ENCODE results near the gene MYBPC3. TPM values are rescaled to one million over a fixed set of nuclear protein-coding genes. Genes with fewer than 3 reads are reported as not detected.

MYBPC3 gene
- total RNA-seq, 1 donor from 2014 or later = not detected

GRCh38 chr11:47359162-47359561 lies 6.7 kb upstream of the MYBPC3 start:
- no peak overlapping the region for H3K9ac ChIP-seq (ENCODE audit: low read length)
- H3K9me3 ChIP-seq (ENCODE audit: insufficient read depth, low read depth, low read length) = no peaks in the 10 kb centered on the region
- no peaks in the 10 kb centered on the region for H3K36me3 Mint-ChIP-seq (ENCODE audit: low read depth, unreplicated experiment)
- H3K4me1 Mint-ChIP-seq (ENCODE audit: low read depth, unreplicated experiment) = peaks cover 2% of the 10 kb centered on the region
- no peak overlapping the region for H3K27ac ChIP-seq (ENCODE audit: low read depth, low read length)
- H2AFZ ChIP-seq (ENCODE audit: low read depth, low read length) = no peak overlapping the region
- H3K9me3 Mint-ChIP-seq (ENCODE audit: unreplicated experiment) = no peaks in the 10 kb centered on the region
- peak overlapping the region; percentile 23 for H3K27ac Mint-ChIP-seq (ENCODE audit: unreplicated experiment)
- no peaks in the 10 kb centered on the region for H3K79me2 ChIP-seq (ENCODE audit: insufficient read depth, low read length)
- TF ChIP-seq, protein P1, sequence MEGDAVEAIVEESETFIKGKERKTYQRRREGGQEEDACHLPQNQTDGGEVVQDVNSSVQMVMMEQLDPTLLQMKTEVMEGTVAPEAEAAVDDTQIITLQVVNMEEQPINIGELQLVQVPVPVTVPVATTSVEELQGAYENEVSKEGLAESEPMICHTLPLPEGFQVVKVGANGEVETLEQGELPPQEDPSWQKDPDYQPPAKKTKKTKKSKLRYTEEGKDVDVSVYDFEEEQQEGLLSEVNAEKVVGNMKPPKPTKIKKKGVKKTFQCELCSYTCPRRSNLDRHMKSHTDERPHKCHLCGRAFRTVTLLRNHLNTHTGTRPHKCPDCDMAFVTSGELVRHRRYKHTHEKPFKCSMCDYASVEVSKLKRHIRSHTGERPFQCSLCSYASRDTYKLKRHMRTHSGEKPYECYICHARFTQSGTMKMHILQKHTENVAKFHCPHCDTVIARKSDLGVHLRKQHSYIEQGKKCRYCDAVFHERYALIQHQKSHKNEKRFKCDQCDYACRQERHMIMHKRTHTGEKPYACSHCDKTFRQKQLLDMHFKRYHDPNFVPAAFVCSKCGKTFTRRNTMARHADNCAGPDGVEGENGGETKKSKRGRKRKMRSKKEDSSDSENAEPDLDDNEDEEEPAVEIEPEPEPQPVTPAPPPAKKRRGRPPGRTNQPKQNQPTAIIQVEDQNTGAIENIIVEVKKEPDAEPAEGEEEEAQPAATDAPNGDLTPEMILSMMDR (IDR thresholded peaks at IDR 0.05; ENCODE audit: insufficient read depth, low read depth, low read length) = no peak
- TF ChIP-seq EZH2 (IDR thresholded peaks at IDR 0.05; ENCODE audit: insufficient read depth, low read length) = no peak
- no peak overlapping the region for H3K4me3 ChIP-seq (ENCODE audit: insufficient read depth, low read depth, low read length)
- no peaks in the 10 kb centered on the region for H3K4me1 ChIP-seq (ENCODE audit: insufficient read depth, low read length)
- no peak for DNase-seq (ENCODE audit: low read depth)
- H4K20me1 ChIP-seq (ENCODE audit: insufficient read depth, low read length) = no peaks in the 10 kb centered on the region
- H3K4me3 Mint-ChIP-seq (ENCODE audit: unreplicated experiment) = no peak overlapping the region
- no peak for FAIRE-seq
- H3K27me3 ChIP-seq (ENCODE audit: insufficient read depth, low read length) = no peaks in the 10 kb centered on the region
- H3K36me3 ChIP-seq (ENCODE audit: insufficient read depth, low read length) = no peaks in the 10 kb centered on the region
- no peak overlapping the region for H3K4me2 ChIP-seq (ENCODE audit: low read length)
- no peaks in the 10 kb centered on the region for H3K27me3 Mint-ChIP-seq (ENCODE audit: low read depth, unreplicated experiment)

GRCh38 chr11:47358731-47359051 lies 6.2 kb upstream of the MYBPC3 start:
- TF ChIP-seq, protein P1 (IDR thresholded peaks at IDR 0.05; ENCODE audit: insufficient read depth, low read depth, low read length) = no peak
- no peak for TF ChIP-seq EZH2 (IDR thresholded peaks at IDR 0.05; ENCODE audit: insufficient read depth, low read length)
- no peak overlapping the region for H3K27ac ChIP-seq (ENCODE audit: low read depth, low read length)
- H3K9me3 Mint-ChIP-seq (ENCODE audit: unreplicated experiment) = no peaks in the 10 kb centered on the region
- no peak overlapping the region for H2AFZ ChIP-seq (ENCODE audit: low read depth, low read length)
- no peak overlapping the region for H3K4me2 ChIP-seq (ENCODE audit: low read length)
- no peaks in the 10 kb centered on the region for H3K27me3 Mint-ChIP-seq (ENCODE audit: low read depth, unreplicated experiment)
- H4K20me1 ChIP-seq (ENCODE audit: insufficient read depth, low read length) = no peaks in the 10 kb centered on the region
- no peaks in the 10 kb centered on the region for H3K9me3 ChIP-seq (ENCODE audit: insufficient read depth, low read depth, low read length)
- no peak overlapping the region for H3K4me3 ChIP-seq (ENCODE audit: insufficient read depth, low read depth, low read length)
- no peaks in the 10 kb centered on the region for H3K4me1 ChIP-seq (ENCODE audit: insufficient read depth, low read length)
- H3K4me1 Mint-ChIP-seq (ENCODE audit: low read depth, unreplicated experiment) = peaks cover 2% of the 10 kb centered on the region
- no peaks in the 10 kb centered on the region for H3K36me3 ChIP-seq (ENCODE audit: insufficient read depth, low read length)
- no peak for DNase-seq (ENCODE audit: low read depth)
- no peaks in the 10 kb centered on the region for H3K27me3 ChIP-seq (ENCODE audit: insufficient read depth, low read length)
- FAIRE-seq = no peak
- no peaks in the 10 kb centered on the region for H3K79me2 ChIP-seq (ENCODE audit: insufficient read depth, low read length)
- no peak overlapping the region for H3K4me3 Mint-ChIP-seq (ENCODE audit: unreplicated experiment)
- no peaks in the 10 kb centered on the region for H3K36me3 Mint-ChIP-seq (ENCODE audit: low read depth, unreplicated experiment)
- no peak overlapping the region for H3K9ac ChIP-seq (ENCODE audit: low read length)
- no peak overlapping the region for H3K27ac Mint-ChIP-seq (ENCODE audit: unreplicated experiment)

GRCh38 chr11:47357985-47358730 lies 5.7 kb upstream of the MYBPC3 start:
- H3K36me3 Mint-ChIP-seq (ENCODE audit: low read depth, unreplicated experiment) = no peaks in the 10 kb centered on the region
- H3K9me3 ChIP-seq (ENCODE audit: insufficient read depth, low read depth, low read length) = no peaks in the 10 kb centered on the region
- H3K27ac ChIP-seq (ENCODE audit: low read depth, low read length) = no peak overlapping the region
- no peak overlapping the region for H2AFZ ChIP-seq (ENCODE audit: low read depth, low read length)
- H3K9me3 Mint-ChIP-seq (ENCODE audit: unreplicated experiment) = no peaks in the 10 kb centered on the region
- peaks cover 2% of the 10 kb centered on the region for H3K4me1 Mint-ChIP-seq (ENCODE audit: low read depth, unreplicated experiment)
- H3K36me3 ChIP-seq (ENCODE audit: insufficient read depth, low read length) = no peaks in the 10 kb centered on the region
- no peaks in the 10 kb centered on the region for H3K27me3 Mint-ChIP-seq (ENCODE audit: low read depth, unreplicated experiment)
- H3K4me3 Mint-ChIP-seq (ENCODE audit: unreplicated experiment) = no peak overlapping the region
- DNase-seq (ENCODE audit: low read depth) = no peak
- FAIRE-seq = no peak
- H4K20me1 ChIP-seq (ENCODE audit: insufficient read depth, low read length) = no peaks in the 10 kb centered on the region
- H3K4me2 ChIP-seq (ENCODE audit: low read length) = no peak overlapping the region
- no peak overlapping the region for H3K9ac ChIP-seq (ENCODE audit: low read length)
- no peaks in the 10 kb centered on the region for H3K4me1 ChIP-seq (ENCODE audit: insufficient read depth, low read length)
- no peaks in the 10 kb centered on the region for H3K27me3 ChIP-seq (ENCODE audit: insufficient read depth, low read length)
- TF ChIP-seq, protein P1 (IDR thresholded peaks at IDR 0.05; ENCODE audit: insufficient read depth, low read depth, low read length) = no peak
- TF ChIP-seq EZH2 (IDR thresholded peaks at IDR 0.05; ENCODE audit: insufficient read depth, low read length) = no peak
- no peak overlapping the region for H3K4me3 ChIP-seq (ENCODE audit: insufficient read depth, low read depth, low read length)
- no peak overlapping the region for H3K27ac Mint-ChIP-seq (ENCODE audit: unreplicated experiment)
- H3K79me2 ChIP-seq (ENCODE audit: insufficient read depth, low read length) = no peaks in the 10 kb centered on the region
